GM12875 (cell line): Measurements from ENCODE around the gene PGGHG.

Source experiments
- H3K4me3 ChIP-seq: one replicate; pipeline ENCODE4 v1.5.1; 2011; ENCODE audit warnings: low read depth, low read length, control low read depth
- TF ChIP-seq, protein P1 (sequence below): IDR thresholded peaks from 2 replicates; pipeline ENCODE4 v1.5.1; 2011; ENCODE audit warnings: low read depth, mild to moderate bottlenecking, control low read depth, inconsistent platforms, low read length, moderate library complexity, borderline replicate concordance; ENCODE audit not compliant: insufficient read depth

Gene PGGHG

DNA sequence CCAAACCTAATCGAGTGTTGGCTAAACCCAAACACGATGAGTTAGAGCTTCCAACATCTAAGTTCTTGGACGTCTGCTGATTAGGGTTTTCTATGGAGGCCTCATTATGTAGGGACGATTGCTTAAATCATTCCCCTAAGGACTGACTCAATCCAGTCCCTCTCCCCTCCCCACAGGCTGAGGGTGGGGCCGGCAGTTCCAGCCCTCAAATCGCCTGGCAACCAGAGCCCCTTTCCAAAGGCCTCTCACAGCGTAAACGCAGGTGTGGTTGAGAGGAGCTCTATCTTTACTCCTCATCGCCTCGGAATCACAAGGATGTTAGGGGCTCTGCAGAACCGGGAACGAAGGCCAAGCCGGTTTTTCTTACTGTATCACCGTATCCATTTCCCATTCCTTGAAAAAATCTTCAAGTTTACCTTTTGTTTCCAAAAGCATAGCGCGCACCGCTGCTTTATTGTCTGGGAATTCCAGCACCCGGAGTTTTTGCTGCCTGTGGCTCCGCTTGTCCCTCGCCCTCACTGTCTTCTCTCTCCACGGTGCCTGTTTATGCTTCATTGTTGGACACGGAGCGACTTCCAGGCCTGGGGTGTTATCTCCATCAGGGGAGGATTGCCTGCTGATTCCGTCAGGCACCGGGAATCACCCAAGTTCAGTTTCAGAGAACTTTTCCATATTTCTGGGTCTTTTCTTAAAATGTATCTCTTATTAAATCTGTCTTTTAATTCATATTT lies 45.5 kb downstream of the PGGHG start:
- no peak overlapping the region for H3K4me3 ChIP-seq
- TF ChIP-seq, protein P1, sequence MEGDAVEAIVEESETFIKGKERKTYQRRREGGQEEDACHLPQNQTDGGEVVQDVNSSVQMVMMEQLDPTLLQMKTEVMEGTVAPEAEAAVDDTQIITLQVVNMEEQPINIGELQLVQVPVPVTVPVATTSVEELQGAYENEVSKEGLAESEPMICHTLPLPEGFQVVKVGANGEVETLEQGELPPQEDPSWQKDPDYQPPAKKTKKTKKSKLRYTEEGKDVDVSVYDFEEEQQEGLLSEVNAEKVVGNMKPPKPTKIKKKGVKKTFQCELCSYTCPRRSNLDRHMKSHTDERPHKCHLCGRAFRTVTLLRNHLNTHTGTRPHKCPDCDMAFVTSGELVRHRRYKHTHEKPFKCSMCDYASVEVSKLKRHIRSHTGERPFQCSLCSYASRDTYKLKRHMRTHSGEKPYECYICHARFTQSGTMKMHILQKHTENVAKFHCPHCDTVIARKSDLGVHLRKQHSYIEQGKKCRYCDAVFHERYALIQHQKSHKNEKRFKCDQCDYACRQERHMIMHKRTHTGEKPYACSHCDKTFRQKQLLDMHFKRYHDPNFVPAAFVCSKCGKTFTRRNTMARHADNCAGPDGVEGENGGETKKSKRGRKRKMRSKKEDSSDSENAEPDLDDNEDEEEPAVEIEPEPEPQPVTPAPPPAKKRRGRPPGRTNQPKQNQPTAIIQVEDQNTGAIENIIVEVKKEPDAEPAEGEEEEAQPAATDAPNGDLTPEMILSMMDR, result no peak

DNA sequence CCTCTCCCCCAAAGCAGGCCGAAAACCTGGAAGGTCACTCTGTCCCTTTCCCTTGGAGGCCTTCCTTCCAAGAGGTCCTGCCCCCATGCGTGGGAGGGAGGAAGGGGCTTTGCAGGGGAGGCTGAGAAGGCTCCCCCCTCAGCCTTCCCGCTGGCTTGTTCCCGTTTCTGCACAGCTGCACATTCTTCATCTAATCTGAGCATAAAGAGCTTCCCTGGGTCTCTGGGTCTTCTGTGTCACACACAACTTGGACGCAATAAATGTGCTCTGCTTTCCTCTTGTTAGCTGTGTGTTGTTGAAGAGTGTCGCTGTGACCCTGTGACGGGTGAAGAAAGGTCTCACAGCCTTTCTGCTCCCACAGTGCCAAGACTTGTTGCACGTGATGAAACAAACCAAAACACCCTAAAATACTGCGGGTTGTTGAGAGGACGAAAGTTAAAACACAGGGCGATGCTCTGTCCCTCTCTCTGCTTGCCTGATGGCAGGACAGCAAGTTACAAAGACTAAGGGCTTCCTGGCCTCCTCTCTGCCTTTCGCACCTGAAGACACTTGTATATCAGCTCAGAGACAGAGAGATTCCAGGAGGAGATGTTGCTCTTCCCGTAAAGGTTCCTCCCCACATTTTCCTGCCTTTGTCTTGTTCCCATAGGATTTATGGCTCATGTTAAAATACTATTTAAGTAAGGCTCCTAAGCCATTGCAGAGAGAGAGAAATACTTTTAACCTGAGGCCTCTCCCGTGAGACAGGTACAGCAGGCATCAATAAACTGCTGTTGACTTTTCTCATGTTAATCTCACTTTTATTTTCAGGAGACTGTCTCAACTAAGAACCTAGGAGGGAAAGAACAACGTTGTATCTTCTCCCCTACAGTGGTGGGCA lies 47.1 kb downstream of the PGGHG start:
- no peak overlapping the region for H3K4me3 ChIP-seq
- TF ChIP-seq, protein P1, result no peak

DNA sequence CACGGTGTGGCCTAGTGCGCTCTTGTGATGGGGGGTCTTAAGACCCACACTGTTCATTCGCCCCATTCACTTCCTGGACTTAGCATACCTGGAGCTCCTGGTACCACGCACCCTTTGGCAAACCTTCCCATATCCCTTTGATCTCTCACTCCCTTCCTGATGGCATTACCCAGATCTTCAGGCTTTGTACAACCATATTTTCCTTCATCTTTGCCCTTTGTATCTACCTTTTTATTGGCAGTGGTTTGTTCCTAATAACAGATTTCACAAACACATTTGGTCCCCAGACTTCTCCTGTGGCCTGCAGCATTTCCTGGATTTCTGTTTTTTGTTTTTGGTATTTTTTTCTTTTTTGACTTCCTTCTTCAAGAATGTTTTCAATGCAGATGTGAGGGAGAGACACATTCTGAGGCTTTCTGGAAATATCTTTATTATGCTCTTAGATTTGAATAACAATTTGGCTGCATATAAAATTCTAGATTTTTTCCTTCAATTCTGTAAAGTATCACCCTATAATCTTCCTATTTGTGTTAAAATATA lies 47.8 kb downstream of the PGGHG start:
- no peak overlapping the region for H3K4me3 ChIP-seq
- TF ChIP-seq, protein P1, result no peak

DNA sequence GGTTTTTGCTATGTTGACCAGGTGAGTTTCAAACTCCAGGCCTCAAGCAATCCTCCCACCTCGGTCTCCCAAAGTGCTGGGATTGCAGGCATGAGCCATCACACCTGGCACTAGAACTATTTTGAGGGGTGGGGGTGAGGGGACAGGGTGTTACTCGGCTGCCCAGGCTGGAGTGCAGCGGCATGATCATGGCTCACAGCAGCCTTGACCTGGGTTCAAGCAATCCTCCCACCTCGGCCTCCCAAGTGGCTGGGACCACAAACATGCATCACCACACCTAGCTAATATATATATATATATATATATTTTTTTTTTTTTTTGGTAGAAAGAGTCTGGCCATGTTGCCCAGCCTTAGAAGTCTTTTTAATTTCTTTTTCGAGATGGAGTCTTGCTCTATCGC lies 48.8 kb downstream of the PGGHG start:
- H3K4me3 ChIP-seq, result no peak overlapping the region
- TF ChIP-seq, protein P1, result no peak

DNA sequence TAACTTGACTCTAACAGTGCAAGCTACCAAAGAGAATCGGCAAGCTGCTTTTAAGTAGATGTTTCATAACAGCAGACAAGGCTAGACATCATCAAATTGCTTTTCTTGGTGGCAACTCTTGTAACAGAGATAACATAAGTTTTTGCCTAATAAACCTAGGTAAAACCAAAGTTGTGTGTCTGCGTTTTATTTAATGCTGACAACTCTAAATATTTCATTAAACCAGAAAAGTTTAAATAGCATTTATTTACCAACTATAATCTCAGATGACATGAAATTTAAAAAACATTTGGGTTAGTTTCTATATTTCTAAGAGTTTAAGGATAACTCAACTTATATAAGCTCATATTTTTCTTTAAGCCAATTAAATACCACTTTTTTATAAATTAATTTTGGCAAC lies 51.0 kb downstream of the PGGHG start:
- TF ChIP-seq, protein P1, result no peak
- no peak overlapping the region for H3K4me3 ChIP-seq

DNA sequence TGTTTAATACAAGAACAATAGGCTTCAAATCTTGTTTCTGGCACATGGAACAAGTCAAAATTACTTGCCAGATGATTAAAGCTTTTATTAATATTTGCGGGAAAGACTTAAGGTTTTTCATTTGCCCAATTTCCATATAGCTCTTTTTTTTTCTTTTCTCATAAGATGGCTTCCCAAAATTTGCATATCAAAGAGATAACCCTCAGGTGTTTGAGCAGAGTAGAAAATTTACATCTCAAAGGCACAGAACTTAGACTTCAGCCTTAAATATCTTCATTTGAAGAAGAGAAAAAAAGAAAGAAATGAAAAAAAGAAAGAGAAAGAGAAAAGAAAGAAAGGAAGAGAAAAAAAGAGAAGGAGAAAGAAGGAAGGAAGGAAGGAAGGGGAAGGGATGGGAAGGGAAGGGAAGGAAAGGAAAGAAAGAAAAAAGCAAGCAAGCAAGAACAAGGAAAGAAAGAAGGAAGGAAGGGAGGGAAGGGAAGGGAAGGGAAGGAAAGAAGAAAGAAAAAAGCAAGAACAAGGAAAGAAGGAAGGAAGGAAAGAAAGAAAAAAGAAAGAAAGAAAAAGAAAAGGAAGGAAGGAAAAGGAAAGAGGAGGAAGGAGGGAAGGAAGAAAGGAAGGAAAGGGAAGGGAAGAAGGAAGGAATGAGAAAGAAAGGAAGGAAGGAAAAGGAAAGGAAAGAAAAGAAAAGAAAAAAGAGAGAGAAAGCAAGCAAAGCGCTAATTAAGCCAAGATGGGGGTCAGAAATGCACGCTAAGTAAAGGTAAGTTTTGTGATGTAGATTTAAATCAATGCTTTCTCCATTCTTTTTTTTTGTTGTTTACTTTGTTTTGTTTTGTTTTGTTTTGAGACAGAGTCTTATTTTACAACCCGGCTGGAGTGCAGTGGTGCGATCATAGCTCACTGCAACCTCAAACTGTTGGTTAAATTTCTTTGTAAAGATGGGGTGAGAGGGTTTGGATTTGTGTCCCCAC lies 51.9 kb downstream of the PGGHG start:
- TF ChIP-seq, protein P1, result no peak
- H3K4me3 ChIP-seq, result no peak overlapping the region
